Left renal pelvis (tissue), 4 donors: ENCODE measurements around the gene PAK1. TPM values are rescaled to one million over a fixed set of nuclear protein-coding genes. Genes with fewer than 3 reads are reported as not detected.
"Not testable (repeated sequence)": the region's sequence is repeated elsewhere in the genome, so short reads cannot be mapped to it uniquely, and the experiment has no call there.

Source experiments
- DNase-seq, 4 donors: peaks; one replicate each; pipeline ENCODE4 v3.0.0-alpha.2; 2013; ENCODE audit warnings: low read depth in 4 of 4, low spot score in 3 of 4
- polyA plus RNA-seq, 4 donors: library from polyadenylated mRNA; unstranded; fragments of 120-200 nt; gene quantifications; one replicate each; pipeline ENCODE4 v1.2.1, GENCODE V29; 2013; ENCODE audit not compliant: insufficient read length in 4 of 4

Gene PAK1
- polyA plus RNA-seq, 4 donors, result 44.2 to 96.4 (median 87.1) TPM

GRCh38 chr11:77316733-77317342, 157.1 kb downstream of the PAK1 start:
- no peak for DNase-seq

GRCh38 chr11:77312107-77312506, 161.8 kb downstream of the PAK1 start:
- DNase-seq, result no peak

DNA sequence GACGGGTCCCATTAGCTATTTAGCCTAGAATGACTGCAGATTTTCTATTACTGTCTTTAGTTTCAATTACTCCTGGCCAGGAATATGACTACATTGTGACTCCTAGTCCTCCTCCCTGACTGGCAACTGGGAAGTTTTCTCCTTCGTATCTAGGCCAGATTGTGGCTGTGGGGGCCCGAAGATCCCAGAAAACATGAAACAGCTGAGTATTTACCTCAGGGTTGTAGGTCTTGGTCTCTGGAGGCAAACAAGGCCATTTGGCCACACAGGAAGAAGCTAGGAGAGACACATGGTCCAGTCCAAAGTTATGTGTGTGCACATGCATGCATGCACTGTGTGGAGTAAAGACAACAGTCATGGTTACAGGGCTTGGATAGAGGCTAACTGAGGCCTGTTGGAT, 162.2 kb downstream of the PAK1 start:
- DNase-seq, result no peak

- DNase-seq, result no peak
Observed at GRCh38 chr11:77310721-77311120, 163.2 kb downstream of the PAK1 start.

DNA sequence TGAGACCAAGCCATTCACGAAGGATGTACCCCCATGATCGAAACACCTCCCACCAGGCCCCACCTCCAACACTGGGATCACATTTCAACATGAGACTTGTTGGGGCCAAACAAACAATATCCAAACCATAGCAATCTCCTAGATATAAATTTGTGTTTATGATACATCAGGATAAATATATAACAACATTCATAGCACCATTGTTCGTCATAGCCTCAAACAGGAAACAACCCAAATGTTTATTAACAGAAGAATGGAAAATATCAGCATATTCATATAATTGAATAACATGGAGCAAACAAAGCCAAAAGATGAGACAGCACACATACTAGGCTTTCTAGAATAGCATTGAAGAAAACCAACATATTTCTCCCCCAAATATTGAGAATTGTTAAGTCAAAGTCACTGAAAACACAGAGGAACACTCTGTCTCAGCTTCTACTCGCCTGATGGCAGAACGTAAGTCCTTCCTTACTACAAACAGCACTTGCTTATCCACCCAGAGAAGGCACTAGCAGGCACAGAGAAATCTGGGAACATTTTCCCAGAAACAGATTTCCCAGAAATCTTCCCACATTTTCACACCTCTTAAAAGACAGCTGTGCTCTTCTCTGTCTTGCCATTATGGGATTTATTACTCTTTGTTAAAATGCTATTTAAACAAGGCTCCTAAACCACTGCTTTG, 164.4 kb downstream of the PAK1 start:
- no peak for DNase-seq

GRCh38 chr11:77308838-77309237, 165.1 kb downstream of the PAK1 start:
- no peak for DNase-seq

GRCh38 chr11:77303328-77303727, 170.6 kb downstream of the PAK1 start:
- DNase-seq, result no peak

DNA sequence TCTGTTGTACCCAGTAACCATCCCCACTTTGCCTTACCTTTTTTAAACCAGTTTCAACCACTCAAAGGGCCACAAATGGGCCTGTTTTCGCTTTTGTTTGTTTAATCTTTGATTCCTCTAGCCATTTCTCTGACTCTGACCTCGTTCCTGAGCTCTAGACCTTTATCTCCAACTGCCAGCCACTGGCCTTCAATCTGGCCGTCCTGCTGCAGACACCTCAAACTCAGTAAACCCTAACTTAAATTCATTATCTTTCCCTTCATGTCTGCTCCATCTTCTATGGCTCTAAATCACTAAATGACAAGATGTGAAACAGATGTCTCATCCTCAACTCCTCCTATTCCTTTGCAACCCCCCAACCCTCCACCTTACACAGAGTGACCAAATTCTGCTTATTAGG, 171.1 kb downstream of the PAK1 start:
- no peak for DNase-seq

DNA sequence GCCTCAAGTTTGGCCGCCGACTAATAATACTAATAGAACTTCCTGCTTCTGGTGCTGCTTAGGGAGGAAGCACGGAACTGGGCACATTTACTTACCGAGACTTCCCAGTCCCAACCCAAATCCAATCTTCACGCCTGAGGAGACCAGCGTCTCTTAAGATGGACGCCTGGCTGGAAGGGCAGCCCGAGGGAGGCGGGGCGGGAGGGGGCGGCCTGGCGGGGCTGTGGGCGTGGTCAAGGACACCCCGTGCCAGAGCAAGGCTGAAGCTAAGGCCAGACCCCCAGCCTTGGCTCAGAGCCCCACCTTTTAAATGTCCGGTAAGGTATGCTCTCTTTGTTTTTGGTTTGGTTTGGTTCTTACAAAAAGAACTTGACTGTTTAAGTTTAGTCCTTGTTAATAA, 172.4 kb downstream of the PAK1 start, which contains the start of gene GDPD4:
TSS of gene GDPD4 (minus strand) at position 177 of the 400 bp plus-strand sequence. CDS start 16,549 bp downstream, outside the sequence.
- DNase-seq, result no peak

DNA sequence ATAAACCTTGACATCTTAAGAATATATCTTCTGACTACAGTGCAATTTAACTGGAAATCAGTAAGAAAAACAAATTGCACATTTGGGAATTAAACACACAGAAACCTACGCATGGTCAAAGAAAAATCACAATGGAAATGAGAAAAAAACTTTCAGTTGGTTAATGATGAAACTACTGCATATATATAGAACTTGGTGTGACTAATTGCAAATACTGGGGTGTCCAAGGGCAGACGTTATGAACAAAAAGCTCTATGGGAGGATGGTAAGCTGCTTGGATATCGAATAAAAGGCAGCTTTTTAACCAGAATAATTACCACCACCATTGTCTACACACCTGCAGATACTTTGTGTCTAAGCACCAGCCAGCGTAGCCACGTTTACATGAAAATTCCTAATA, 173.2 kb downstream of the PAK1 start:
- no peak for DNase-seq

GRCh38 chr11:77300028-77300427, 173.9 kb downstream of the PAK1 start:
- not testable (repeated sequence) for DNase-seq

GRCh38 chr11:77299528-77299993, 174.3 kb downstream of the PAK1 start:
- DNase-seq, result no peak

GRCh38 chr11:77294040-77294439, 179.9 kb downstream of the PAK1 start:
- no peak for DNase-seq

- DNase-seq, result no peak
Observed at GRCh38 chr11:77289737-77290136, 184.2 kb downstream of the PAK1 start.

GRCh38 chr11:77287615-77288273, 186.2 kb downstream of the PAK1 start:
- DNase-seq, result no peak

- no peak for DNase-seq
Observed at GRCh38 chr11:77287136-77287535, 186.8 kb downstream of the PAK1 start.

DNA sequence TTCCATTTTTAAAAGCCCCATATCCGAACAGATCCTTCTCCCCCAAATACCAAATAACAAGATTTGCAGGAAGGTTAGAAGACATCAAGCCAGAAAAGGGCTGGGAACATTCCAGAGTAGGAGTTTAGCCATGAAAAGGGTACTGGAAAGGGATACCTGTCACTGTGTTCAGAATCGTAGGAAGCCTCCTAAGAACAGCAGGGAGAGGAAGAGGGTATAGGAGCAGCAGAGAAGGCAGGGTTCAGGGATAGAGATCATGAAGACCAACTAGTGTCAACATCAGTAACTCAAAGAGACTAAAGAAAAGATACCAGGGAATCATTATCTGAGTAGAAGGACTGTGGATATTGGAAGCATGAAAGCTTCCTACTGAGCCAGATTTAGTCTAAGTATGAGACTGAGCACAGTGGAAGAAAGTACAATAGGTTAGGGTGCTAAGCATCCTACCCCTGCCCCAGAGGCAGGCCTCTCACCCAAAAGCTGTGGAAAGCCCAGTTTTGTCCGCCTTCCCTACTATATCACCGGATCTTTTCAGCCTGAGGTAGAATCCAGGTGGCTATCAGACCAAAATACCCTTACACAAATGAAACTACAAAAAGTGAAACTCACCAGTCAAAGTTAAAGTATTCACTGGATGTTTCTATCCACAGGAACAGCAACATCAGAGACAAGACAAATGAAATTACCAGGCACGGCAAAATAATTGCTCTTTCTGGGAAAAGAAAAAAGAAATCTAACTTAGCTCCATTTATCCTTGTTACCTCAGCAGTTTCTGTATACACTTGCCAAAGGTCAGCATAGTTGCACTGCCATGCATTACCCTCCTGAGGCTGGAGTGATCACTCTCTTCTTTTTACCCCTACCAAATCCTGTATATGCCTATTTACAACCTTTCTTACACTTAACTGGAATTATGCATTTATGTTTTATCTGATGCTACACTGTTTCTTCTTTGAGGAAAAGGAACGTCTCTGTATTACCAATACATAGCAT, 189.1 kb downstream of the PAK1 start:
- DNase-seq, result no peak

DNA sequence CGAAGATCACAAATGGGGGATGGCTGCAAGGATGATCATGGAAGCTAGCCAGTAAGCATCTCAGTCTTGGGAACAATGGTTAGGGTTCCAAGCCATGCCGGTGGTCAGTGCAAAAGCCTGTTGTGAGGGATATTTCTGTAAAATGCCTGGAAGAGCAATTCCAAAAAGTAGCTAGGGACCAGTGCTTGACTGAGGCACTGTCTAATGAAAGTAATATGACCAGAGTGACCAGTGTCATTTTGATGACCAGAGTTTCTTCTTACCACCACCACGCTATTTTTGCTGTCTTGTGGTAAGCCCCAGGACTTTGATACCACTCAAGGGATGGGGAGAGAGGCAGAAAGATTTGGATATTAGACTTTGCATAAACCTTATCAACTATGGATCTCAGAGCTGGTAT, 190.8 kb downstream of the PAK1 start:
- DNase-seq, result no peak

DNA sequence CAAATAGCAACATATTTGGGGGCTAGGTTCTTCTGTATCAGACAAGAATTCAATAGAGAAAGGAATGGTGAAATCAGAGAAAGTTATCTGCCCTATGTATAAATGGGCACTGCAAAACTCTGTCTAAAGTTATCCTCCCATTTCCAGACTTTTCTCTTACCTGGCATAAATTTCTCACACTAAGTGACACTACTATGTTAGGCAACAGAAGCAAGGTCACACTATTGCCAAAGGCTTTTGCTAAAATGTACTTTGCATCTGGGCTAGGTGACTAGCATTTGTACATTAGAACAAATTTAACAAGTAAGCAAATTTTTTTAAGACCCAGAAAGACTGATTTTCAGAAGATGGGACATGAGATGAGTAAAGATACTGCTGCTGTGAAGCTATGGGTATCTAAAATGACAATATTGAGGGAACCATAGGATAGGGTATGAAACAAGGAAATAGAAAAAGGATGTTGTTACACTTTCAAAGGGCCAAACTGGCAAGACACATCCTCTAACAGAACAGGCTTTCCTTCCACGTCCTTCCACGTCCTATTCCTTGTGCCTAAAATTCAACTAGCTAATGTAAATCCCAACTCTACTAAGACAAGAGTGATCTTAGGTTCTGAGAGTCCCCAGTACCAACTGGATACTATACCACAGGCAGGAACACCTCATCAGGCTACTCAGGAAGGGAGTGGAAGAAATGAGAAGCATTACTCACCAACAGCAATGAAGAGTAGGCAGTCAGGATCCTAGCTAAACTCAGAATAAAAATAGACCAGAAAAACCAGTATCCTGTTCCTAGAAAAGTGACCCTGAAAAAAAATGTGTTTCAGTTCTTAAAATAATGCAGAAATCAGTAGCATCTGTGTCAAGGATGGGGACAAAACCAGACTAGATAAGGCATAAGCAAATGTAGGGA, 195.0 kb downstream of the PAK1 start:
- DNase-seq, result no peak

DNA sequence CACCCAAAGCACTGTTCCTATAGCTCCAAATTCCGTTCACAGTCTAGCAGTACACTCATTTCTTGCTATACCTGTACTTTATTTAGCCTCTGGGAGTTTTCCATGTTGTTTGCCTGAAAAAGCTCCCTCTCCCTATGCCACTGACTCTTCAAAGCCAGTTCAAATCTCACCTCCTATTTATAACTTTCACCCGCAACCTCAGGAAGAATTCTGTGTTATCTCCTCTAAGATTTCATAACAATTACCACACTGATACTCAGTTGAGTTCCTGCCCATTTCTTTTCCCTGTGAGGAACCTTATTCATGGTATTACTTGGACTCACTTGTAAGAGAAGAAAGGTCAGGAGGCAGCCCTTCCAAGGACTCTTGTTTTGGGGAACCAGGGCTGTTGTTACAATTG, 197.6 kb downstream of the PAK1 start:
- DNase-seq, result no peak
